Omental fat pad (tissue), 4 donors: ENCODE measurements around the gene FYCO1. TPM values are rescaled to one million over a fixed set of nuclear protein-coding genes. Genes with fewer than 3 reads are reported as not detected.
"Not testable (repeated sequence)": the region's sequence is repeated elsewhere in the genome, so short reads cannot be mapped to it uniquely, and the experiment has no call there.

Experiments used
- ATAC-seq: fragments of 150-250 bp; one replicate; pipeline ENCODE4 v1.9.1; 2016; ENCODE audit warnings: mild to moderate bottlenecking, moderate library complexity; ENCODE audit not compliant: low FRiP score
- DNase-seq: peaks from one replicate; pipeline ENCODE4 v3.0.0-alpha.2; 2019; ENCODE audit warnings: low spot score
- total RNA-seq, 4 donors: library from RNA; depleted of rRNA; stranded (reverse); fragments of >200 nt; gene quantifications; one replicate each; pipeline ENCODE4 v1.1.0, GENCODE V29; 2016
- TF ChIP-seq, protein P1 (sequence below), 3 donors: fragments of 450-650 bp; IDR thresholded peaks; one replicate each; pipeline ENCODE4 v1.5.1; 2016 to 2017; ENCODE audit warnings: antibody characterized with exemption in 3 of 3, mild to moderate bottlenecking in 3 of 3, moderate library complexity in 2 of 3

FYCO1 gene
- 10 to 100 TPM; 44.7 to 51.4 (median 47.3) TPM for total RNA-seq

DNA sequence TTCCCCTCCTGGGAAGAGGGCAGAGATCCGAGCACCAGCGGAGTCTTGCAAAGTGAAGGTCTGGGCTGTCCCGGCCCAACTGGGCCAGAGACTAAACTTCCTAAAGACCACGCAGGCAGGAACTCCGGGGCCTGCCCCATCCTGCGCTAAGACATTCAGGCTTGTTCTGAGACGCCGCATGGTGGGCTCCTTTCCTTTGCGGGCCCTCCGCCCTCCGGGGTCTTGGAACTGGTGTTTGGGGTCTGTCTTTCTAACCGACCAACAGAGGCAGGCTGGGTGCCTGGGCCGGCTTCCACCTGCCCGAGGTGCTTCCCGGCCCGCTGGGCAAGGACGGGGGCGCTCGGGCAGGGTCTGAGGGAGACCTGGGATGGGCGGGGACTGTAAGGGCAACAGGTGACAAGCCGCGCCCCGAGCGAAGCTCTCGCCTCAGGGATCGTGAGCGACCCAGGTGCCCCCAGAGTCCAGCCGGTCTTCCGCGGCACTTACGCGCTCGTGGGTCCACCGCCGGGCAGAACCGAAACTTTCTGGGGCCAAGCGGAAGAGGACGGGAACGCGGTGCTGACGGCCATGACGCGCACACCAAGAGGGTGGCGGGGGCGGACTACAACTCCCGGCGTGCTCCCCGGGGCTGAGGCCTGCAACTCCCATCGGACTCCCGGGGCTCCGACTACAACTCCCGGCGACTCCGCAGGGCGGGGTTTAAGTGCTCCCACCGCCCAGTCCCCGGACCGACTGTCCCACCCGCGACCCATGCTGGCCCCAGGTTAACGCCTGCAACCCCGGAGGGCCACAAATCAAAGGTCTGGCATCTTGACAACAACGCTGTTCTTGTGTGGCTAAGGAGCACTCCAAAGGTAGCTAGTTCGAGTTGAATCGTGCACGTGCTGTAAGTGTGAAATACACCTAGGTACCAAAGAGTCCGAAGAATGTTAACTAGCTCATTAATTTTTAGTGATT is at the start of gene FYCO1:
Gene FYCO1 (minus strand): TSS at position 589 of the 957 bp plus-strand sequence. CDS start 10,914 bp downstream, outside the sequence.
- TF ChIP-seq, protein P1, sequence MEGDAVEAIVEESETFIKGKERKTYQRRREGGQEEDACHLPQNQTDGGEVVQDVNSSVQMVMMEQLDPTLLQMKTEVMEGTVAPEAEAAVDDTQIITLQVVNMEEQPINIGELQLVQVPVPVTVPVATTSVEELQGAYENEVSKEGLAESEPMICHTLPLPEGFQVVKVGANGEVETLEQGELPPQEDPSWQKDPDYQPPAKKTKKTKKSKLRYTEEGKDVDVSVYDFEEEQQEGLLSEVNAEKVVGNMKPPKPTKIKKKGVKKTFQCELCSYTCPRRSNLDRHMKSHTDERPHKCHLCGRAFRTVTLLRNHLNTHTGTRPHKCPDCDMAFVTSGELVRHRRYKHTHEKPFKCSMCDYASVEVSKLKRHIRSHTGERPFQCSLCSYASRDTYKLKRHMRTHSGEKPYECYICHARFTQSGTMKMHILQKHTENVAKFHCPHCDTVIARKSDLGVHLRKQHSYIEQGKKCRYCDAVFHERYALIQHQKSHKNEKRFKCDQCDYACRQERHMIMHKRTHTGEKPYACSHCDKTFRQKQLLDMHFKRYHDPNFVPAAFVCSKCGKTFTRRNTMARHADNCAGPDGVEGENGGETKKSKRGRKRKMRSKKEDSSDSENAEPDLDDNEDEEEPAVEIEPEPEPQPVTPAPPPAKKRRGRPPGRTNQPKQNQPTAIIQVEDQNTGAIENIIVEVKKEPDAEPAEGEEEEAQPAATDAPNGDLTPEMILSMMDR (IDR thresholded peaks at IDR 0.05): no peak
- peak; percentile 70 for DNase-seq
- peak; percentile 95 for ATAC-seq

DNA sequence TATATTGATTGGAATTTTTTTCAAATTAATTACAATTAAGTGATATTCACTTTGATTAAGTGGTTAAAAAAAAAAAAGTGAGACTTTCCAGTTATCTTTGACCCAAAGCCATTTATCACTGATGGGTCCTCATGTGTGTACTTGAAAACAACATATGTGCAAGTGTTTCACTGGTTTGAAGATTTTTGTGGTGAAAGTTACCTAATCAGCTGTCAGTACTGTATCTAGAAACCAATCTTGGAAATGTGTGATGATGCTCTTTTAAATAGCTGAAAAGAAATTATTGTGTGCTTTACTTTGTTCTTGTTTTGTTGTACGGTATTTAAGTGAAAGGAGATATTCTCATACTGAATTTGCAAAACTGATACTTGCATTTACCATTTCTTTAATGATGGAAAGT is 43.3 kb upstream of the FYCO1 start:
- ATAC-seq: no peak
- TF ChIP-seq, protein P1 (IDR thresholded peaks at IDR 0.05): no peak
- DNase-seq: no peak

DNA sequence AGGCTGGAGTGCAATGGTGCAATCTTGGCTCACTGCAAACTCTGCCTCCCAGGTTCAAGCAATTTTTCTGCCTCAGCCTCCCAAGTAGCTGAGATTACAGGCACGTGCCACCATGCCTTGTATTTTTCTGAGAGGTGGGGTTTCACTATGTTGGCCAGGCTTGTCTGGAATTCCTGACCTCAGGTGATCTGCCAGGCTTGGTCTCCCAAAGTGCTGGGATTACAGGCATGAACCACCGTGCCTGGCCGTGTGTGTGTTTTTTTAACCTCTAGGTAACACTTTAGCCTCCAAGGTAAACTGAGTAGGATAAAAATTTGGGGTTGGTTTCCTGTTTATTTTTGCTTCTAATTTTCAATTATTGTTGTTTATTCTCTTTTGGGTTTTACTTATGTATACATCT is 42.4 kb upstream of the FYCO1 start:
- not testable (repeated sequence) for ATAC-seq, DNase-seq

DNA sequence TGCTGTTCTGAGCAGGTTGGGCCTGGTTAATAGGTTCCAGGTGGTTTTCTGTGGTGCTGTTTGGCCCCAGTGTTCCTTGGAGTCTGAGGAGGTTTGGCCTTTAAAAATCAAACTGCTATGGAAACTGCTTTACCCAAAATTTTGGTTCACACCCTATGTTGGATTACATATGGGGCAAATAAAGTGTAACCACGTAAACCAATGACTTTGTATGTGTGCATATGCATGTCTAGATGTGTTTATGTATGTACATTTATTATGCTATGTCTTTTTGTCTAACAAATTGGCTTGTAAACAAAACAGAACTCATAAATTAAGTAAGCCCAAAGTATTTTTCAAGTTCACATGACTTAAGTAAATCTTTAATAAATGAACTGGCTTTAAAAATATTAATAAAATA is 40.6 kb upstream of the FYCO1 start:
- ATAC-seq: no peak
- TF ChIP-seq, protein P1 (IDR thresholded peaks at IDR 0.05): no peak
- DNase-seq: no peak

DNA sequence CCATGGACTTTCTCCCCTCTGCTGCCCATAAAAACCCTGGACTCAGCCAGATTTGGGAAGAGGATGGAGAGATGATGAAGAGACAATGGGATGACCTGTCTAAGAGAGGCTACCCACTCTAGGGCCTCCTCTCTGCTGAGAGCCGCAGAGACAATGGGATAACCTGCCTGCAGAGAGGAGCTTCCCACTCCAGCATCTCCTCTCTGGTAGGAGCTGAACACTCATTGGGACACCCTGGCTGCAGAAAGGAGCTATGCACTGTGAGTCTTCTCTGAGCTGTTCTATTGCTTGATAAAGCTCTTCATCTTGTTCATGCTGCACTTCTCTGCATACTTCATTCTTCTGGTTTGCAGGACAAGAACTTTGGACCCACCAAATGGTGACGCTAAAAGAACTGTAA is 36.1 kb upstream of the FYCO1 start:
- no peak for ATAC-seq
- TF ChIP-seq, protein P1 (IDR thresholded peaks at IDR 0.05): no peak
- no peak for DNase-seq

DNA sequence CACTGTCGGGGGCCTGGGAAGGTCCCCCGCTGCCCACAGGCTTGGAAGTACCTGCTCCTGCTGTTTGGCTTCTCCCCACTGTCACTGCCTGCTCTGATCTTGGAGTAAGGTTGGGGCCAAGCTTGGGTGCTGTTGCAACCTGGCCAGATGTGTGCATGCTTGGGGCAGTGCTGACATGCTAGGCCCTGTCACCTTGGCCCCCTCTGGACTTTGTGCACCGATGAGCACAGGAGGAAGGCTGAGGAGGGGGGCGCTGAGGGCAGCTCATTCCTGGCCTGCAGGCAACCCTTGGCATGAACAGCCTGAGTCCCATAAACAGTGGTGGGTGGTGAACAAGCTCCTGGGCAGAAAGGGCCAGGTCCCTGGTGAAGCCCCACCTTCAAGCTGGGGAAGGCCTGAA is 35.6 kb upstream of the FYCO1 start:
- ATAC-seq (no peak), DNase-seq (no peak)
- TF ChIP-seq, protein P1 (IDR thresholded peaks at IDR 0.05): no peak

DNA sequence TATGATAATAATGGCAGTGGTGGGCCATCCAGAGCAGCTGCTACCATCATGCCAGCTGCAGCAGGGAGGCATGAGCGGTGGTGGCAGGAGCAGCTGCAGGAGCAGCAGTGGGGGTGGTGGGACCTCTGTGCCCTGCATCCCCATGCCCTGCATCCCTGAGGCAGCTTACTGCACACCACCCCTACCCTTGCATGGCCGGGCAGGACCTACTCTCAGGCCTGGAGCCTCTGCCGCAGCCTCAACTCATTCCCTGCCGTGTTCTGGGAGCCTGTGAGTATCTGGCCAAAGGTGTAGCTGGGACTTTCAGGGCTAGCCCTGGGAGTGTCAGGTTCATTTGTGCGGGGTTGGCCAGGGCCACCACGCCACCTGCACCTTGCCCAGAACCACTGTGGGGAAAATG is 35.0 kb upstream of the FYCO1 start:
- DNase-seq (no peak), ATAC-seq (no peak)
- TF ChIP-seq, protein P1 (IDR thresholded peaks at IDR 0.05): no peak
